GM18520 (cell line): ENCODE data around the gene PCCA.

Experiments used
- ATAC-seq: cut with Tn5 transposase; IDR thresholded peaks from one replicate; pipeline ENCODE4 v1.9.1; 2021; ENCODE audit not compliant: unreplicated experiment

The PCCA gene

GRCh38 chr13:100534147-100534843 lies 445.4 kb downstream of the PCCA start:
- ATAC-seq = no peak

- no peak for ATAC-seq
Observed at GRCh38 chr13:100534911-100535310, 446.0 kb downstream of the PCCA start.

GRCh38 chr13:100535426-100536135 lies 446.7 kb downstream of the PCCA start:
- no peak for ATAC-seq

GRCh38 chr13:100536643-100537180 lies 447.8 kb downstream of the PCCA start:
- no peak for ATAC-seq

- no peak for ATAC-seq
Observed at GRCh38 chr13:100537486-100537885, 448.6 kb downstream of the PCCA start.

GRCh38 chr13:100537951-100538462 lies 449.1 kb downstream of the PCCA start:
- no peak for ATAC-seq

GRCh38 chr13:100540621-100541020 lies 451.7 kb downstream of the PCCA start:
- ATAC-seq = no peak

GRCh38 chr13:100541897-100542825 lies 453.3 kb downstream of the PCCA start:
- no peak for ATAC-seq

GRCh38 chr13:100542826-100543156 lies 453.9 kb downstream of the PCCA start:
- ATAC-seq = peak; percentile 89

- ATAC-seq = no peak
Observed at GRCh38 chr13:100543872-100544602, 455.1 kb downstream of the PCCA start.

- no peak for ATAC-seq
Observed at GRCh38 chr13:100544866-100545683, 456.2 kb downstream of the PCCA start.

- ATAC-seq = no peak
Observed at GRCh38 chr13:100545684-100546061, 456.8 kb downstream of the PCCA start.

GRCh38 chr13:100546713-100547405 lies 458.0 kb downstream of the PCCA start:
- no peak for ATAC-seq

GRCh38 chr13:100547791-100548201 lies 458.9 kb downstream of the PCCA start:
- no peak for ATAC-seq

- no peak for ATAC-seq
Observed at GRCh38 chr13:100549316-100549715, 460.4 kb downstream of the PCCA start.

- no peak for ATAC-seq
Observed at GRCh38 chr13:100552755-100553154, 463.9 kb downstream of the PCCA start.

- ATAC-seq = no peak
Observed at GRCh38 chr13:100559886-100560285, 471.0 kb downstream of the PCCA start.

GRCh38 chr13:100560498-100561157 lies 471.7 kb downstream of the PCCA start:
- ATAC-seq = no peak

- ATAC-seq = no peak
Observed at GRCh38 chr13:100561158-100561499, 472.2 kb downstream of the PCCA start.
